ENCODE data around the gene ERBB4. TPM values are rescaled to one million over a fixed set of nuclear protein-coding genes. Genes with fewer than 3 reads are reported as not detected.
"Not testable (repeated sequence)": the region's sequence is repeated elsewhere in the genome, so short reads cannot be mapped to it uniquely, and the experiment has no call there.

The ERBB4 gene
- total RNA-seq, 1 donor from 2014 or later, result 10.2 TPM

- DNase-seq (ENCODE audit: low spot score), result no peak
Observed at GRCh38 chr2:212013626-212014025, 525.0 kb downstream of the ERBB4 start.

GRCh38 chr2:212010305-212010704 lies 528.3 kb downstream of the ERBB4 start:
- DNase-seq (ENCODE audit: low spot score), result not testable (repeated sequence)

GRCh38 chr2:212007972-212008371 lies 530.6 kb downstream of the ERBB4 start:
- DNase-seq (ENCODE audit: low spot score), result no peak

GRCh38 chr2:212005085-212005671 lies 533.4 kb downstream of the ERBB4 start:
- no peak for DNase-seq (ENCODE audit: low spot score)

- DNase-seq (ENCODE audit: low spot score), result no peak
Observed at GRCh38 chr2:212001325-212001724, 537.3 kb downstream of the ERBB4 start.

- DNase-seq (ENCODE audit: low spot score), result no peak
Observed at GRCh38 chr2:211996857-211997256, 541.7 kb downstream of the ERBB4 start.

- no peak for DNase-seq (ENCODE audit: low spot score)
Observed at GRCh38 chr2:211994806-211995205, 543.8 kb downstream of the ERBB4 start.

- DNase-seq (ENCODE audit: low spot score), result no peak
Observed at GRCh38 chr2:211990335-211990734, 548.3 kb downstream of the ERBB4 start.

- DNase-seq (ENCODE audit: low spot score), result no peak
Observed at GRCh38 chr2:211986313-211986712, 552.3 kb downstream of the ERBB4 start.

- no peak for DNase-seq (ENCODE audit: low spot score)
Observed at GRCh38 chr2:211985393-211985792, 553.2 kb downstream of the ERBB4 start.

- no peak for DNase-seq (ENCODE audit: low spot score)
Observed at GRCh38 chr2:211982162-211982561, 556.4 kb downstream of the ERBB4 start.

- DNase-seq (ENCODE audit: low spot score), result no peak
Observed at GRCh38 chr2:211981451-211981850, 557.2 kb downstream of the ERBB4 start.

- DNase-seq (ENCODE audit: low spot score), result no peak
Observed at GRCh38 chr2:211976076-211976475, 562.5 kb downstream of the ERBB4 start.

GRCh38 chr2:211967234-211967633 lies 571.4 kb downstream of the ERBB4 start:
- DNase-seq (ENCODE audit: low spot score), result no peak

- no peak for DNase-seq (ENCODE audit: low spot score)
Observed at GRCh38 chr2:211963969-211964368, 574.6 kb downstream of the ERBB4 start.

- no peak for DNase-seq (ENCODE audit: low spot score)
Observed at GRCh38 chr2:211957799-211958198, 580.8 kb downstream of the ERBB4 start.

- DNase-seq (ENCODE audit: low spot score), result no peak
Observed at GRCh38 chr2:211955648-211956047, 583.0 kb downstream of the ERBB4 start.

GRCh38 chr2:211948932-211949331 lies 589.7 kb downstream of the ERBB4 start:
- no peak for DNase-seq (ENCODE audit: low spot score)

- DNase-seq (ENCODE audit: low spot score), result no peak
Observed at GRCh38 chr2:211946960-211947359, 591.6 kb downstream of the ERBB4 start.

GRCh38 chr2:211944572-211944971 lies 594.0 kb downstream of the ERBB4 start:
- DNase-seq (ENCODE audit: low spot score), result no peak

- no peak for DNase-seq (ENCODE audit: low spot score)
Observed at GRCh38 chr2:211942153-211942552, 596.4 kb downstream of the ERBB4 start.

- no peak for DNase-seq (ENCODE audit: low spot score)
Observed at GRCh38 chr2:211941216-211941747, 597.3 kb downstream of the ERBB4 start.

GRCh38 chr2:211939177-211939576 lies 599.4 kb downstream of the ERBB4 start:
- no peak for DNase-seq (ENCODE audit: low spot score)

- no peak for DNase-seq (ENCODE audit: low spot score)
Observed at GRCh38 chr2:211934811-211935210, 603.8 kb downstream of the ERBB4 start.

Measured in ureter (tissue), 1 donor.